Stimulated activated CD4-positive, alpha-beta T cell treated with anti-CD3 and anti-CD28 coated beads, Interleukin-15, amount 100 ng/mL, for 1 hour (primary cell): ENCODE data around the gene VAV3.
"Not testable (repeated sequence)": the region's sequence is repeated elsewhere in the genome, so short reads cannot be mapped to it uniquely, and the experiment has no call there.

Experiments
- DNase-seq, 2 donors: peaks; one replicate each; pipeline ENCODE4 v3.0.0-alpha.2; 2020; ENCODE audit warnings: low read depth in 1 of 2, low spot score in 1 of 2

The VAV3 gene

GRCh38 chr1:107965110-107965991 lies at the start of gene VAV3:
TSS of gene VAV3 (minus strand) at chr1:107965180. CDS start at chr1:107964869, 311 bp downstream.
- peak; percentile 5 to 45 for DNase-seq

- no peak for DNase-seq
These were observed 47.6 kb upstream of the VAV3 start for GRCh38 chr1:108012553-108012952.

- DNase-seq = no peak
These were observed 46.3 kb upstream of the VAV3 start for GRCh38 chr1:108011295-108011694.

DNA sequence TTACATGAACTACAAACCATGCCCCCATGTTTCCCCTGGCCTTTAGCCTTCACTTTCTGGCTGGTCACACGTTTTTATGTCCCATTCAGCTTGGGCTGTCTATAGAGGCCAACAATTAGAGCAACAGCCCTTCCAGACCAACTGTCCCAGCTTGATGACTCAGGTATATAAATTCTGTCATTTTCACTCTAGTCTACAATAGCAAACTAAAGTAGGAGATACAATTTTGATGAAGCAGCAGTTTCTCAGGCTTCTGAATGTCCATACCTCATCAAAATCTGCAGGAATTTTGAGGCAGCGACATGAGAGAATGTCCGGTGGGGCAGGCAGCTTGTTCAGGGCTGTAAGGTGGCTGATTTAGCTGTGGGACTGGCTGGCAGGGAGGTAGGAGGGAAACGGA lies 45.6 kb upstream of the VAV3 start:
- no peak for DNase-seq

DNA sequence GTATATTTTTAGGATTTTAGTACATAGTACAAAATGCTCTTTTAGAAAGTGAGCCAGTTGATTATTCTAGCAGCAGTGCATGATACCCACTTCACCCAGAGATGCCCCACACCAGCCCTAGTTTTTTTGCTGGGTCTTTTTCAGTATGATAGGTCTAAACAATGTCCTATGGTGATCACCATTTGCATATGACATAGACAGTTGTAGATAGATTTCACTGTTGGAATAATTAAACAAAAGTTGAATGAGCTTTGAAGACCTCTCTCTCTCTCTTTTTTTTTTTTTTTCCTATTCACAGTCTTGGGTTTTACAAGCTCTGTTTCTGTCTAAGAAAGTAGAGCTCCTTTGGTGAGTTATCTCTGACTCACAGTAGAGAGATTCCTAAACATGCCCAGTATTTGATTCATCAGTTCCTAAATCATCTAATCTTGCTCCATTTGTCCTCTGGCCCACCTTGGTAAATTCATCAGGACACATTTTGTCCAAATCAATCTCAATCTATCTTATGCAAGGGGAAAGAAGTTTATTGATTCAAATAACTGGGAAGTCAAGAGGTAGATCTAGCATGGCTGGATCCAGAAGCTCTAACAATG lies 44.7 kb upstream of the VAV3 start:
- DNase-seq = no peak

- no peak for DNase-seq
These were observed 42.6 kb upstream of the VAV3 start for GRCh38 chr1:108007531-108007930.

- no peak for DNase-seq
These were observed 42.1 kb upstream of the VAV3 start for GRCh38 chr1:108007070-108007469.

DNA sequence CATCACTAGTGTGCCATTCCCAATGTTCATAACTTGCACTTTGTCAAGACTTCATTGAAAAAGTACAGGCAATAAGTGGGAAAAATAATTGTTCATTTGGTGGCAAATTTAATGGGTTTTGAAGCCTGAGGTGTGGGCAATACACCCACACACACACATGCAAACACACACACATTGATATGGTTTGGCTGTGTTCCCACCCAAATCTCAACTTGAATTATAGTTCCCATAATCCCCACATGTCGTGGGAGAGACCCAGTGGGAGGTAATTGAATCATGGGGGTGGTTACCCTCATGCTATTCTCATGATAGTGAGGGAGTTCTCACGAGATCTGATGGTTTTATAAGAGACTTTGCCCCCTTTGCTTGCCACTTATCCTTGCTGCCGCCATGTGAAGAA lies 39.9 kb upstream of the VAV3 start:
- not testable (repeated sequence) for DNase-seq

GRCh38 chr1:108000620-108001111 lies 35.7 kb upstream of the VAV3 start:
- no peak for DNase-seq

GRCh38 chr1:108000184-108000583 lies 35.2 kb upstream of the VAV3 start:
- DNase-seq = no peak

- no peak for DNase-seq
These were observed 32.9 kb upstream of the VAV3 start for GRCh38 chr1:107997866-107998265.

- DNase-seq = no peak
These were observed 28.9 kb upstream of the VAV3 start for GRCh38 chr1:107993920-107994319.

DNA sequence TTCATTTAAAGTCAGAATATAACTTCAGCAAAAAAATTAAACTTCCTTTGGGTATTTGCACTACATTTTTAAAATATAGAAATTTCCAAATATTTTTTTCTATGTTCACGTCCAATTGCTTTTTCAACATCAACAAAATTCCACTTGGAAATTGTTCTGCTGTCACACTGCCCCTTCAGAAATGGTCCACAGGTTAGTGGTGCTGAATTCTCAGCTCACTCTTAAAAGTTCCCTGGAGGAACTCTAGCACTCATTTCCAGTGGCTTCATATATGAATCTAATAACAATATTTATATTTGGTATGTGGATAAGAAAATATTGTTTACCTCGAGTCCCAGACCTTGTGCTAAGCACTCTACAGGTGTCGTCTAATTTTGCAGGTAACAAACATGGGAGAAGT lies 27.4 kb upstream of the VAV3 start:
- DNase-seq = no peak

- DNase-seq = no peak
These were observed 26.5 kb upstream of the VAV3 start for GRCh38 chr1:107991371-107992066.

- no peak for DNase-seq
These were observed 25.6 kb upstream of the VAV3 start for GRCh38 chr1:107990606-107991005.

- no peak for DNase-seq
These were observed 16.3 kb upstream of the VAV3 start for GRCh38 chr1:107981277-107981676.

GRCh38 chr1:107979926-107980325 lies 14.9 kb upstream of the VAV3 start:
- DNase-seq = no peak

- DNase-seq = no peak
These were observed 14.1 kb upstream of the VAV3 start for GRCh38 chr1:107979088-107979487.

- no peak for DNase-seq
These were observed 11.9 kb upstream of the VAV3 start for GRCh38 chr1:107976836-107977235.

- no peak for DNase-seq
These were observed 11.5 kb upstream of the VAV3 start for GRCh38 chr1:107976431-107976830.

DNA sequence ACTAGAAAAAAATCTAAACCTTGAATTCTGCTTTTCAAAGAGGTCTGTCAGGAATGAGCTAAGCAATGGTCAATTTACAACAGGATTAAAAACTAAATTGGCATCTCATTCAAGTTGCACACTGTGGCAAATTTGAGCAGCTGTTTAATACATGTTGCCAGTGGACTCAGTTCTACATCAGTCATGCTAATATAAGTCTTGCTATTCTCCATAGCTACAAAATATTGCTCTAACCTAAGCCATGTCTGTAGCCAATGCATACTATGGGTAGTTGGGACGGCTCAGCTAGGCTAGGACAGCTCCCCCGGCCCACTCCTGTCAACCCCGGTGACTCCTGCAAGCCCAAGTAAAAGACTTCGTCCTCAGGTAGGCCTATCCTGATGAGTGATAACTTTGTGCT lies 10.9 kb upstream of the VAV3 start:
- DNase-seq = no peak

GRCh38 chr1:107974090-107974489 lies 9.1 kb upstream of the VAV3 start:
- DNase-seq = no peak
